Activated naive CD8-positive, alpha-beta T cell treated with anti-CD3 and anti-CD28 coated beads for 36 hours (primary cell): ENCODE measurements around the gene MEIOSIN. TPM values are rescaled to one million over a fixed set of nuclear protein-coding genes. Genes with fewer than 3 reads are reported as not detected.
"Not testable (repeated sequence)": the region's sequence is repeated elsewhere in the genome, so short reads cannot be mapped to it uniquely, and the experiment has no call there.

Experiments
- DNase-seq: peaks from one replicate; pipeline ENCODE4 v3.0.0; 2021
- H3K27ac Mint-ChIP-seq: one replicate; pipeline ENCODE4 v1.8.0; 2022; ENCODE audit warnings: mild to moderate bottlenecking, moderate library complexity, mixed read lengths
- H3K27me3 Mint-ChIP-seq: one replicate; pipeline ENCODE4 v1.8.0; 2022; ENCODE audit warnings: mild to moderate bottlenecking, mixed read lengths
- H3K36me3 Mint-ChIP-seq: one replicate; pipeline ENCODE4 v1.8.0; 2021; ENCODE audit warnings: mild to moderate bottlenecking, mixed read lengths
- H3K4me1 Mint-ChIP-seq: one replicate; pipeline ENCODE4 v1.8.0; 2021; ENCODE audit warnings: mixed read lengths
- H3K4me3 Mint-ChIP-seq: one replicate; pipeline ENCODE4 v1.8.0; 2022; ENCODE audit warnings: mild to moderate bottlenecking, moderate library complexity, mixed read lengths
- H3K9me3 Mint-ChIP-seq: one replicate; pipeline ENCODE4 v1.8.0; 2022; ENCODE audit warnings: mixed read lengths
- total RNA-seq, 2 experiments: library from RNA; stranded (reverse); gene quantifications; one replicate each; pipeline ENCODE4 v1.2.3, GENCODE V29; 2021

Gene MEIOSIN, protein sequence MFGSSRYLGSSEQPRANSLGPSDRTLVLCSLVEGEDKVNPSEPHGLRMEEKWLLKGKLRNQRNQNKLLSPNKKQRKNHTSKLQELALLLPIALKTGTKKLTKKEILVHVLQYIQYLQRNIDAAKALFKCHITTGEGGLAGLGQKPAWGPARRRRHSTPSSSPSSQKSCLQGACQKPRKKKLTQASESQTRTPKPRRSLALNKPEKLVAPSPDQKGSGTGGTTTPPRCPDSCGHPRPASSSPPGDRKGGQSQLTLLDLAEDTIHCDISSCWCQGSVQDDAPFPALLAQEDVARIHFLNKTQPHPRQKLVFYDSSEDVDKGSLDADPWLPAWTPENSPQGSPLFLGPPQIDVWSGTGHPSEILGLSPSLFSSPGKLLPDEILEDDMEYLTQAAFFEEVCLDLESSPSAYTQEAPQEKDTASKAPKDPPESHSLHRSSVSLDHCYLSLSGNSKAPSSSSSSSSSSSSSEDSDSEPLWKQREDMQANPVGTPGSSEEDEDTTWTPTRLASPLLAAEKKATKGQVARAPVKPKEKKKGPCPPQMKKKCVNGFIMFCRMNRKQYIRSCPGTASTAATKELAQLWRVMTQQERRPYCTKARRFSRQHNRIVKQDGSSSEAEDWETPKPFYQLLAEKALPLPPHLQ
- total RNA-seq, result under 1 TPM; 0.08 TPM

DNA sequence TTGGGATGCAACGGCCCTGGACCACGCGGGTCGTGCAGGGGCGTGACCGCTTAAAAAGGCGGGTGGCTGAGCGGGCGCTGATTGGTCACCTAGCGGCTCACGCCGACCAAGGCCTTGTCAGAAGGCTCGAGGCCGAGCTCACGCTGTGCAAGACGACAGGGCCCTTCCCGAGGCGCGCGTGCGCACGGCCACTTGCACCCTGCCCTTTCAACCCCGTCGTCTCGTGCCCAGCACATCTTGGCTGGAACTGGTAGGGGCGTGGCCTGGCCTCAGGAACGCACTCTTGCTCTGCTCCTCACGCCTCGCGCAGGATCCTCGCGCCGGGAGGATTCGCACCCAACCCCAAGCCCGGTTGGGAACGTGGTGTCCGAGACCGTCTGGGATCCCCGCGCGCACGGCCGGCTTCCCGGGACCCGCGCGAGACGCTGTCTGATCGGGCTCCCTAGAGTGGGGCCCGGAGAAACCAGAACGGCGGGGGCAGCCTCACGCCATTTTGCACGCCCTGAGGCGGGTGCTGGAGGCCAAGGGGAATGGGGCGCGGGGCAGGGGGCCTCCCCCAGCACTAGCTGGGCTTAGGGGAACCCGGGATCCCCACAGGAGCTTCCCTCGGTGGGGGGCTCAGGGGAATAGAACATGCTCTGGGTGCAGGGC, at the start of gene MEIOSIN:
Gene MEIOSIN, plus strand, starts transcription at position 280 of the 651 bp plus-strand sequence. CDS start 1,938 bp downstream, outside the sequence.
- no peak within 1 kb of the TSS for H3K4me3 Mint-ChIP-seq
- no peak for DNase-seq
- H3K4me1 Mint-ChIP-seq, result peaks cover 13% of the 10 kb centered on the region
- H3K27ac Mint-ChIP-seq, result no peak within 1 kb of the TSS
- no peaks in the 10 kb centered on the region for H3K36me3 Mint-ChIP-seq
- no peaks in the 10 kb centered on the region for H3K9me3 Mint-ChIP-seq
- no peaks in the 10 kb centered on the region for H3K27me3 Mint-ChIP-seq

DNA sequence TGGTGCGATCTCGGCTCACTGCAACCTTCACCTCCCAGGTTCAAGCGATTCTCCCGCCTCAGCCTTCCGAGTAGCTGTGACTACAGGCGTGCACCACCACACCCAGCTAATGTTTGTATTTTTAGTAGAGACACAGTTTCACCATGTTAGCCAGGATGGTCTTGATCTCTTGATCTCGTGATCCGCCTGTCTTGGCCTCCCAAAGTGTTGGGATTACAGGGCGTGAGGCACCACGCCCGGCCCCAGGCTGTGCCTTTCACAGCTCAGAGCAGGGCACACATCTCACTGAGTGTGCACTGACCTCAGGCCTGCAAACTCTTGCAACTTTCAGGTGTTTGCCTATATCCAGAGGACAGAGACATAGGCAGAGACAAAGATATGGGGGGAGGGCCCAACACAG, 48.2 kb upstream of the MEIOSIN start:
- not testable (repeated sequence) for H3K27ac Mint-ChIP-seq, H3K27me3 Mint-ChIP-seq, H3K9me3 Mint-ChIP-seq, H3K4me3 Mint-ChIP-seq, DNase-seq
- peaks cover 24% of the 10 kb centered on the region for H3K36me3 Mint-ChIP-seq
- peaks cover 13% of the 10 kb centered on the region for H3K4me1 Mint-ChIP-seq

DNA sequence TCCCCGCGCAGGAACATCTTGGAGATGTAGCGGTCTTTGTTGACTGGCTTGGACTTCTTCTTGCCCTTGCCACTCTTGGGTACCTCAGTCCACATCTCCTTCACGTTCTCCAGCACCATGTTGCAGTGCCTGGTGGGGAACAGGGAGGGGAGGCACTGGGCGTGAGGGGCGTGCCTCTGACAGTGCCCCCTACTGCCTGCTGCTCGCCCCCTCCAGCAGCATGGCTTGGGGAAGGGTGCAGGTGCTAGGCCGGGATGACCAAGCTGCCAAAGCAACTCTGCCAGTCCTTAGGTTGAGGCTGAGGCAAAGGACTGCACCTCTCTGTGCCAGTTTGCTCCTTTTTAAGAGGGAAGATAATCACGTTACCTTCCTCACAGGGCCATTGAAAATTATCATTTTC, 45.6 kb upstream of the MEIOSIN start:
- Mint-ChIP-seq H3K27ac (no peak overlapping the region), H3K36me3 (peaks cover 34% of the 10 kb centered on the region), H3K4me3 (no peak overlapping the region), H3K4me1 (peaks cover 10% of the 10 kb centered on the region), H3K9me3 (no peaks in the 10 kb centered on the region), H3K27me3 (no peaks in the 10 kb centered on the region)
- no peak for DNase-seq

DNA sequence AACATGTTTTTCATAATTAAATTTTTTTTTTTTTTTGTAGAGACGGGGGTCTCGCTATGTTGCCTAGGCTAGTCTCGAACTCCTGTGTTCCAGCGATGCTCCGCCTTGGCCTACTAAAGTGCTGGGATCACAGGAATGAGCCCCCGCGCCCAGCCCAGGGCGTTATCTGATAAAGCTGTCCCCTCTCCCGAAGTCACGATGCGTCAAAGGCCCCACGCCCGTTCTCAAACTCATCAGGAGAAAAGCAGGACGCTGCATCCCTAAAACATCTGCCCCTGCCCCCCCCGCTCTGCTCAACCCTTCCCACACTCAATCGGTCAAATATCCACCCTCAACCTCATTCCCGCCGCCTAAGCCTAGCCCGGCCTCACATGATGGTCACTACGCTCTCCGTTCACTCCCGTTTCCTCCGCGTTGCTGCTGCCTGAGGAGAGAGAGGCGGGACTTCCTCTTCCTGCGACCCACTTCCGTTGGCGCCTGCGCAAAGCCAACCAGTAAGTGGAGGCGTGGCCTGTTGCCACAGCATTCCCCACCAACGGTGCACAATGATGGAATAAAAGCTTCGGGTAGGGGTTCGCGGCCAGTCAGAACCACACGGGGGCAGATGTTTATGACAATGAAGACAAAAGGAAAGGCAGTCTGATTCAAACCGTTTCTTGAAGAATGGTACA, 41.6 kb upstream of the MEIOSIN start, which contains the start of gene SNRPD2:
Gene SNRPD2, minus strand, starts transcription at position 438 of the 671 bp plus-strand sequence. Its CDS starts 65 bp downstream, at position 373.
- peak; percentile 92 for DNase-seq
- peaks cover 18% of the 10 kb centered on the region for H3K4me1 Mint-ChIP-seq
- no peaks in the 10 kb centered on the region for H3K9me3 Mint-ChIP-seq
- peak within 1 kb of the TSS; percentile 98 for H3K4me3 Mint-ChIP-seq
- peaks cover 47% of the 10 kb centered on the region for H3K36me3 Mint-ChIP-seq
- no peaks in the 10 kb centered on the region for H3K27me3 Mint-ChIP-seq
- peak within 1 kb of the TSS; percentile 96 for H3K27ac Mint-ChIP-seq

DNA sequence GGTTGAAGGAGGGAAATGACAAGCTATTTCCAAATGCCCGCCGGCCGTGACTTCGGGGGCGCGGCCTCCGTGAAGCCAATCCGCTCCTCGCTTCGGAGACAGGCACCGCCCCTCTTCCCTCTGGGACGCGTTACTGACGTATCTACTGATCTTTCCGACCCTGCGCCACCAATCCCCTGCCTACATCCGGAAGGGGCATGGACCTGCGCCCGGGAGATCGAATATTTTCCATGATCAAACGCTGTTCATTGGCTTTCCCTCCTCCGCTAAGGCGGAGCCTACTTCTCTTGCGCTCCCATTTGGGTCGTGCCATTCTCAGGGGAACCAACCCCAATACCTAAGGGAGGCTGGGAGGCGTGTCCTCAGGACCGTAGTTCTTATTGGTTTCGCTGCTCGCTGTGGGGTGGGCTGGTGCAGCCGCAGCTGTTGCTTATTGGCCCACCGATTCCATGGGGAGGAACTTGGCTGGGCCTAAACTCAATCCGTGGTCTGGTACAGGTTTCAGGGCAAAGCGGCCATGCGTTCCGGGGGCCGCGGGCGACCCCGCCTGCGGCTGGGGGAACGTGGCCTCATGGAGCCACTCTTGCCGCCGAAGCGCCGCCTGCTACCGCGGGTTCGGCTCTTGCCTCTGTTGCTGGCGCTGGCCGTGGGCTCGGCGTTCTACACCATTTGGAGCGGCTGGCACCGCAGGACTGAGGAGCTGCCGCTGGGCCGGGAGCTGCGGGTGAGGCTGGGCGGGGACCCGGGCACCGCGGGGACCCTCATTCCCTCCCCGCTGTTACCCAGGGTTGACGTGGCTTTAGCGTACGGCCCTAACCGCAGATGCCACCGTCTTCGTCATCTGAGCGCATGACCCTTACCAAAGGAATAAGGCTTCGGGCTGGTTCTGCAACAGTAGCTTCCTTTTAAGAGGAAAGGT, 40.8 kb upstream of the MEIOSIN start, which contains the start of gene QPCTL:
Gene QPCTL, plus strand, starts transcription at position 480 of the 919 bp plus-strand sequence. Its CDS starts 38 bp downstream, at position 518.
- H3K9me3 Mint-ChIP-seq, result no peaks in the 10 kb centered on the region
- H3K27ac Mint-ChIP-seq, result peak within 1 kb of the TSS; percentile 96
- H3K36me3 Mint-ChIP-seq, result peaks cover 48% of the 10 kb centered on the region
- no peaks in the 10 kb centered on the region for H3K27me3 Mint-ChIP-seq
- peaks cover 19% of the 10 kb centered on the region for H3K4me1 Mint-ChIP-seq
- DNase-seq, result peak; percentile 98
- peak within 1 kb of the TSS; percentile 98 for H3K4me3 Mint-ChIP-seq

DNA sequence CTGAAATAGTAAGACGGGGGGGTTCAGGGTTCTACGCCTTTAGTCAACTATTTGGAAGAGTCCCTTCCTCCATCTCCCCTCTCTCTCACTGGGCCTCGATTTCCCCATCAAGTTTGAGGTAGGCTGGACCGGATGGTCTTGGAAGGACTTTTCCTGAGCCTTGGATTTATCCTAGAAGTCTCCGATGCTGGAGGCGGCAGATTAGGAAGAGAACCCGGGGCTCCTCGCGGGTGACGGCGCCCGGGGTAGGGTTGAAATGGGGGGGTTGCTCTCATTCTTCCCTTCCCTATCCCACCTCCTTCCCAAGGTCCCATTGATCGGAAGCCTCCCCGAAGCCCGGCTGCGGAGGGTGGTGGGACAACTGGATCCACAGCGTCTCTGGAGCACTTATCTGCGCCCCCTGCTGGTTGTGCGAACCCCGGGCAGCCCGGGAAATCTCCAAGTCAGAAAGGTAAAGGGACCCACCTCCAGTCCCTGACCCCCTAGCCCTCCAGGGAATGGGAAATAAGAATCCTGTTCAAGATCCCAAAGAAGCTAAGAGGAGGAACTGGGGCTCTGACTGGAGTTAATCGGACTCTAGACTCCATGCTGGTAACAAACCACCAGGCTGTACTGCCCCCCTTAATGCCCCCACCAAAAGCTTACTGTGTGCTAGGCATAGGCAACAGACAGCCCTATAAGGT, 40.0 kb upstream of the MEIOSIN start:
- H3K27me3 Mint-ChIP-seq, result no peaks in the 10 kb centered on the region
- H3K36me3 Mint-ChIP-seq, result peaks cover 51% of the 10 kb centered on the region

DNA sequence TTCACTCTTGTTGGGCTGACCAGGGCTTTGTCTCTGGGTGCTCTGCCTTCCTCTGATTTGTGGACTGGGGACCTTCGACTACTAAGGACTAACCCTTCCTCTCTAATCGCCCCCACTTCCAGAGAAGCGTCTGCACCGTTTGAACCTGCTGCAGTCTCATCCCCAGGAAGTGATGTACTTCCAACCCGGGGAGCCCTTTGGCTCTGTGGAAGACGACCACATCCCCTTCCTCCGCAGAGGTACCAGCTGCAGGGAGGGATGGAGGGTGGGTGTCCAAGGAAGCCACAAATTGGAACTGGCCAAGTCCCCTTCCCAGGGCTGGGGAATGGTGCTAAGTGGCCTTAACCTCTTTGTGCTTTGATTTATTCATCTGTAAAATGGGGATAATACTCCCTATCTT, 31.6 kb upstream of the MEIOSIN start:
- H3K27ac Mint-ChIP-seq, result no peak overlapping the region

More for the DNA sequence above, 40.0 kb upstream of the MEIOSIN start:
- DNase-seq, result peak; percentile 73
- Mint-ChIP-seq H3K27ac (peak overlapping the region; percentile 96), H3K4me1 (peaks cover 24% of the 10 kb centered on the region), H3K9me3 (no peaks in the 10 kb centered on the region), H3K4me3 (peak overlapping the region; percentile 98)

DNA sequence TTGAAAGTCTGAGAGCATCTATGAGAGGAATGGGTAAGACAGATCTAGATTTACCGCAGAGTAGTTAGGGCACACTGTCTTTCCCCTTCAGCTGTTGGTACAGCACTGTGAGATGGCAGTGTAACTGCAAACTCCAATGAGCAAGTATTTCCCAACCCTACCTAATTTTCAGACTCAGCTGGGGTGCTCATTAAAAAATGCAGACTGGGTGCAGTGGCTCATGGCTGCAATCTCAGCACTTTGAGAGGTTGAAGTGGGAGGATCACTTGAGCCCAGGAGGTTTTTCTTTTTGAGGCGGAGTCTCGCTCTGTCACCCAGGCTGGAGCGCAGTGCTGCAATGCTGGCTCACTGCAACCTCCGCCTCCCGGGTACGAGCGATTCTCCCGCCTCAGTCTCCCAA, 28.1 kb upstream of the MEIOSIN start:
- no peak overlapping the region for H3K27ac Mint-ChIP-seq
- peaks cover 16% of the 10 kb centered on the region for H3K36me3 Mint-ChIP-seq
- peaks cover 2% of the 10 kb centered on the region for H3K4me1 Mint-ChIP-seq
- no peak overlapping the region for H3K4me3 Mint-ChIP-seq
- H3K27me3 Mint-ChIP-seq, result no peaks in the 10 kb centered on the region
- H3K9me3 Mint-ChIP-seq, result no peaks in the 10 kb centered on the region
- no peak for DNase-seq

More for the DNA sequence above, 31.6 kb upstream of the MEIOSIN start:
- Mint-ChIP-seq H3K4me1 (peaks cover 8% of the 10 kb centered on the region), H3K4me3 (no peak overlapping the region), H3K9me3 (no peaks in the 10 kb centered on the region), H3K27me3 (no peaks in the 10 kb centered on the region), H3K36me3 (peaks cover 21% of the 10 kb centered on the region)
- no peak for DNase-seq

DNA sequence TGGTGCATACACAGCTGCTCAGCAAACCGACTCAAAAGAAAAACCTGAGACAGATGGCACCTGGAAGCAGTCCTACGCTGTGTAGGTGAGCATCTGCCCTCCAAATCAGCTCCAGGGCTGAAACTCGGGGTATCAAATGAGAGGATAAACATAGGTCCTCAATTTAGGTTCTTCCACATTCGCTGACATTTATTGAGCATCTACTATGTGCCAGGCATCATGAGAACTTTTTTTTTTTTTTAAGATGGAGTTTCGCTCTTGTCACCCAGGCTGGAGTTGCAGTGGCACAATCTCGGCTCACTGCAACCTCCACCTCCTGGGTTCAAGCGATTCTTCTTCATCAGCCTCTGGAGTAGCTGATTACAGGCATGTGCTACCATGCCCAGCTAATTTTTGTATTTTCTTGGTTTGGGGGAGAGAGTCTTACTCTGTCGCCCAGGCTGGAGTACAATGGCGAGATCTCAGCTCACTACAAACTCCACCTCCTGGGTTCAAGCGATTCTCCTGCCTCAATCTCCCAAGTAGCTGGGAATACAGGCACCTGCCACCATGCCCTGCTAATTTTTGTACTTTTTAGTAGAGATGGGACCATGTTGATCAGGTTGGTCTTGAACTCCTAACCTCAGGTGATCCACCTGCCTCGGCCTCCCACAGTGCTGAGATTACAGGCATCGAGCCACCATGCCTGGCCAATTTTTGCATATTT, 27.4 kb upstream of the MEIOSIN start:
- no peaks in the 10 kb centered on the region for H3K9me3 Mint-ChIP-seq
- no peak overlapping the region for H3K27ac Mint-ChIP-seq
- H3K4me3 Mint-ChIP-seq, result no peak overlapping the region
- no peaks in the 10 kb centered on the region for H3K27me3 Mint-ChIP-seq
- DNase-seq, result no peak
- H3K4me1 Mint-ChIP-seq, result peaks cover 4% of the 10 kb centered on the region
- peaks cover 20% of the 10 kb centered on the region for H3K36me3 Mint-ChIP-seq

DNA sequence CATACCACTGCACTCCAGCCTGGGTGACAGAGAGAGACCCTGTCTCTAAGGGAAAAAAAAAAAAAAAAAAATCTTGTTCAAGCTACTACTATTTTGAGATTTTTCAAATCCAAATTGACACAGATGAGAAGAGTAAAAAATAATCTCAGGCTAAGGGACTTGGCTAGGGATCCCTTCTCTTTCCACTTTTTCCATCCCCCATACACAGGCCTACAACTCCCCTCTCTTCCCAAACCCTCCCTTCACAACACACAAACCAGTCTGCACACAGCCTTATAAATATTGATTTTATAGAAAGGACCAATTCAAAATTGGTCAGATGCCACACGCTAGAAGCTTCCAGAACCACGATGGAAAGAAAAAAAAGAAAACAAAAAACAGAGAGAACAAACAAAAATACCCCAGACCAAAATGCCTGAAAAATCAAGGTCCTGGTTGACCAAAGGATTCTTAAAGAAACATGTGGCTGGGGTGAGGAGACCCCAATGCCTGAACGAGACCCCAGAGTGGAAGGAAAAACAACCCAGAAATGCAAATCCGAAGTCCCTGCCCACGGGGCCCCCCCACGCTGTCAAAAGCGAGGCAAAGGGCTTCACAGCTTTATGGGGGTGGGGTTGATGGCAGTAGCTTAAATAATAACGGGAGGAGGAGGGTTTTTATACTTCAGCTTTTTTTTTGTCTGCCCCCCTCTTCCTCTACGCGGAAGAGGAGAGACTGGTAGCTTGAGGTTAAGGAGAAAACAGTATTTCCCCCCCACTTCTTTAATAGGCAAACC, 22.7 kb upstream of the MEIOSIN start:
- H3K4me1 Mint-ChIP-seq, result peaks cover 14% of the 10 kb centered on the region
- peaks cover 8% of the 10 kb centered on the region for H3K36me3 Mint-ChIP-seq
- peak overlapping the region; percentile 13 for H3K27ac Mint-ChIP-seq
- no peaks in the 10 kb centered on the region for H3K27me3 Mint-ChIP-seq
- no peaks in the 10 kb centered on the region for H3K9me3 Mint-ChIP-seq
- no peak overlapping the region for H3K4me3 Mint-ChIP-seq
- no peak for DNase-seq

DNA sequence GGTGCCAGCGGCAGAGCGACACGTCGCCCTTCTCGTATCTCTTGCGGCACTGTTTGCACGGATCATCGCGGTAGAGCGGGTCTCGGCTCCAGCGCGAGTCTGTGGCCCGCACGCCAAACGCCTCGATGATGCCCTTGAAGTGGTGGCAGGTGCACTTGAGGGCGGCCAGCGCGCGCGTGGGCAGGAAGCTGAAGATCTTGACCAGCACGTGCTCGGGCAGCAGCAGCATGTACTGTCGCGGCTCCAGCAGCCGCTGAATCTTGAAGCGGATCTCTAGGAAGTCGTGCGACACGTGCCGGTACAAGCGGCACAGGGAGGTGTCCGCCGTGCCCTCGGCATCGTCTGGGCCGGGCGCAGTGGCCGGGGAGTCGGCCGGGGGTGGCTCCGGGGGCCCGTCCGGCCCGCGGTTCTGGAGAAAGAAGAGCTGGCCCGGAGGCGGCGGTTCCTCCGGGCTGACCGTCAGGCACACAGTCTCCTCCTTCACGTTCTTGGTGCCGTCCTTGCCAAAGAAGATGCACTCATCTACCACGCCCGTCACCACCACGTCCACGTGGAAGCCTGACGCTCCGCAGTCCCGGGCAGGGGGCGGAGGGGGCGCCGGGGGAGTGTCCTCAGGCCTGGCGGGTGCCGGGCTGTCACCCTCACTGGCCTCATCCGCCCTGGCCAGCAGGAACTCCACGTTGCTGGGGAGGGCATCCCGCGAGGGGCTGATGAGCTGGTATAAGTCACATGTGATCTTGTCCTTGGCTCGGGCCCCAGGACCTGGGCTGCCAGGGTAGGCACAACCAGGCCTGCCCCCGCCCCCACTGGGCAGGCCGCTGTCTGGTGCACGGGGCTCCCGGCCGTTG, 21.2 kb upstream of the MEIOSIN start:
- no peak overlapping the region for H3K4me3 Mint-ChIP-seq
- no peak for DNase-seq
- H3K27ac Mint-ChIP-seq, result no peak overlapping the region
- H3K9me3 Mint-ChIP-seq, result no peaks in the 10 kb centered on the region
- no peaks in the 10 kb centered on the region for H3K27me3 Mint-ChIP-seq
- H3K4me1 Mint-ChIP-seq, result peaks cover 22% of the 10 kb centered on the region
- peaks cover 8% of the 10 kb centered on the region for H3K36me3 Mint-ChIP-seq

DNA sequence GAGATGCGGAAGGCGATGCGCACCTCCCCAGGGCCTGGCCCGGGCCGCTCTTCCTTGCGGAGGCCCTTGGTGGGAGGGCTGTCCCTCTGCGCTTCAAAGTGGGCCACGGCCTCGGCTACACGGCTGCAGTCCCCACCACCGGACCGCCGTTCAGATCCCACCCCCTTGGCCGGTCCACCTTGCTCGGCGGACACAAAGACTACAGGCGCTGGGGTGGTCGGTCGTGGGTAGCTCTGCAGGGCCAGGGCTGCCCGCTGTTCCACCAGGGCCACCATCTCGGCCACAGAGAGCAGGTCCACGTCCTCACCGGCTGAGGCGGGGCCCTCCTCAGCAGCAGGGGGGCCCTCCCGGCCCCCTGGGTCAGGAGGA, 20.6 kb upstream of the MEIOSIN start:
- Mint-ChIP-seq H3K4me1 (peaks cover 24% of the 10 kb centered on the region), H3K27me3 (no peaks in the 10 kb centered on the region), H3K4me3 (no peak overlapping the region), H3K36me3 (peaks cover 8% of the 10 kb centered on the region), H3K9me3 (no peaks in the 10 kb centered on the region), H3K27ac (no peak overlapping the region)
- no peak for DNase-seq
